Endothelial cell of umbilical vein (primary cell): ENCODE results near the gene KANSL1. TPM values are rescaled to one million over a fixed set of nuclear protein-coding genes. Genes with fewer than 3 reads are reported as not detected.

Experiments used
- BruUV-seq: library from RNA; stranded (reverse); fragments of 400-500 nt; replicated peaks from 2 replicates; lab custom pipeline; 2021; lab: Mats Ljungman, UMichigan
- CTCF ChIA-PET: fragments of 300-600, 350-600 bp; sonication (Branson Sonifier 250); formaldehyde crosslinking; loops from one replicate; lab custom pipeline; 2021; ENCODE audit warnings: antibody characterized with exemption, inconsistent platforms; lab: Charles Lee
- POLR2A ChIA-PET: fragments of 300-600, 350-600 bp; sonication (Branson Sonifier 250); formaldehyde crosslinking; loops from one replicate; lab custom pipeline; 2021; ENCODE audit warnings: antibody characterized with exemption, inconsistent platforms; lab: Charles Lee
- DNase-seq: peaks from one replicate; pipeline ENCODE4 v3.0.0-alpha.2; 2011; ENCODE audit warnings: low read depth, low spot score
- FAIRE-seq: peaks from 2 replicates; lab custom pipeline; 2011; peaks lifted over from hg19 to GRCh38; lab: Jason Lieb, UNC
- H2AFZ ChIP-seq: 2 replicates; pipeline ENCODE4 v1.6.0; 2012; ENCODE audit warnings: low read depth, low read length, control low read depth, inconsistent platforms
- H3K27ac ChIP-seq: 2 replicates; pipeline ENCODE4 v1.5.1; 2011; ENCODE audit warnings: low read depth, mild to moderate bottlenecking, control low read depth, low read length, moderate library complexity; ENCODE audit not compliant: insufficient read depth
- H3K27me3 ChIP-seq, 2 experiments: 2 replicates each; pipeline versions ENCODE4 v1.6.0 to v1.6.1; 2011; ENCODE audit warnings: low read length in 2 of 2, mixed read lengths in 1 of 2; ENCODE audit not compliant: control insufficient read depth in 2 of 2, insufficient read depth in 2 of 2
- H3K36me3 ChIP-seq, 2 experiments: 2 replicates in 1 of 2; 3 replicates in 1 of 2; pipeline ENCODE4 v1.5.1; 2011; ENCODE audit warnings: low read length in 2 of 2, mild to moderate bottlenecking in 1 of 2, moderate library complexity in 1 of 2; ENCODE audit not compliant: control insufficient read depth in 2 of 2, insufficient read depth in 2 of 2; ENCODE audit errors: extremely low read depth in 1 of 2
- H3K4me1 ChIP-seq: 3 replicates; pipeline ENCODE4 v1.5.1; 2011; ENCODE audit warnings: mild to moderate bottlenecking, low read length; ENCODE audit not compliant: control insufficient read depth, insufficient read depth; ENCODE audit errors: extremely low read depth
- H3K4me2 ChIP-seq: 2 replicates; pipeline ENCODE4 v1.6.1; 2011; ENCODE audit warnings: low read length, control low read depth, mixed read lengths; ENCODE audit not compliant: insufficient read depth
- H3K4me3 ChIP-seq, 3 experiments: fragments of 200-600 bp in 1 of 3; sonication (generic), shearing (Covaris generic) in 1 of 3; replicated peaks in 1 of 3; 2 replicates each; pipeline ENCODE4 v1.5.1; 2011 to 2016; ENCODE audit warnings: control low read depth in 3 of 3, low read length in 3 of 3, mild to moderate bottlenecking in 2 of 3, inconsistent platforms in 1 of 3, low read depth in 1 of 3, moderate library complexity in 1 of 3; ENCODE audit not compliant: insufficient read depth in 1 of 3
- H3K79me2 ChIP-seq: 2 replicates; pipeline ENCODE4 v1.6.0; 2012; ENCODE audit warnings: low read length, inconsistent platforms; ENCODE audit not compliant: control insufficient read depth, insufficient read depth
- H3K9ac ChIP-seq: replicated peaks from 2 replicates; pipeline ENCODE3; 2011; ENCODE audit warnings: low read length, control low read depth; ENCODE audit not compliant: insufficient read depth; ENCODE audit errors: extremely low read depth
- H3K9me1 ChIP-seq: replicated peaks from 3 replicates; pipeline ENCODE4 v1.6.0; 2011; ENCODE audit warnings: mild to moderate bottlenecking, low read length; ENCODE audit not compliant: control insufficient read depth, insufficient read depth; ENCODE audit errors: extremely low read depth
- H3K9me3 ChIP-seq: replicated peaks from 2 replicates; pipeline ENCODE4 v1.5.1; 2012; ENCODE audit warnings: low read length, inconsistent platforms; ENCODE audit not compliant: control insufficient read depth, insufficient read depth
- H4K20me1 ChIP-seq: replicated peaks from 2 replicates; pipeline ENCODE3; 2011; ENCODE audit warnings: mild to moderate bottlenecking, low read length; ENCODE audit not compliant: control insufficient read depth, insufficient read depth; ENCODE audit errors: extremely low read depth
- CTCF ChIP-seq, 2 donors: IDR thresholded peaks; 1 replicate in 1 of 2; 2 replicates in 1 of 2; pipeline ENCODE4 v1.5.1; 2011; ENCODE audit warnings: low read length in 2 of 2, mild to moderate bottlenecking in 2 of 2, moderate library complexity in 2 of 2, control low read depth in 1 of 2, inconsistent platforms in 1 of 2, low read depth in 1 of 2; ENCODE audit not compliant: insufficient read depth in 1 of 2; ENCODE audit errors: extremely low read depth in 1 of 2
- EZH2 ChIP-seq: IDR thresholded peaks from 2 replicates; pipeline ENCODE4 v1.6.1; 2012; ENCODE audit warnings: borderline replicate concordance, low read depth, mild to moderate bottlenecking, moderate library complexity, low read length, inconsistent platforms; ENCODE audit not compliant: severe bottlenecking
- FOS ChIP-seq: IDR thresholded peaks from 2 replicates; pipeline ENCODE4 v1.6.1; 2011; ENCODE audit warnings: mild to moderate bottlenecking, low read length, moderate library complexity, borderline replicate concordance; ENCODE audit not compliant: insufficient read depth
- GATA2 ChIP-seq: IDR thresholded peaks from 2 replicates; pipeline ENCODE4 v1.7.0; 2011; ENCODE audit warnings: low read depth, mild to moderate bottlenecking, moderate library complexity, mixed read lengths, low read length; ENCODE audit not compliant: insufficient read length, insufficient read depth
- JUN ChIP-seq: IDR thresholded peaks from 2 replicates; pipeline ENCODE4 v1.6.1; 2011; ENCODE audit warnings: borderline replicate concordance, low read depth; ENCODE audit not compliant: insufficient read length, insufficient read depth
- MAX ChIP-seq: IDR thresholded peaks from 2 replicates; pipeline ENCODE4 v1.6.1; 2011; ENCODE audit not compliant: insufficient read depth, insufficient read length
- MYC ChIP-seq: IDR thresholded peaks from one replicate; pipeline ENCODE4 v1.6.1; 2011; ENCODE audit warnings: mild to moderate bottlenecking, low read depth, low read length
- POLR2A ChIP-seq: IDR thresholded peaks from 2 replicates; pipeline ENCODE4 v1.6.1; 2012; ENCODE audit warnings: low read depth, mild to moderate bottlenecking, control low read depth, low read length
- dilution Hi-C: fragments of 300-500 bp; cut with MboI; formaldehyde crosslinking; loops from one replicate; pipeline ENCODE4 v1.15.0; 2019; ENCODE audit warnings: low sequenced_read_pairs; ENCODE audit not compliant: extremely low pct_ligation_motif_present
- intact Hi-C: fragments of 100-400 bp; cut with micrococcal nuclease; formaldehyde crosslinking; loops from one replicate; pipeline ENCODE4 v1.10.0; 2022
- polyA plus RNA-seq, 4 experiments: library from polyadenylated mRNA; depleted of rRNA in 3 of 4; stranded (reverse) in 3 of 4; unstranded in 1 of 4; fragments of >200 nt; gene quantifications; 2 replicates each; pipeline versions ENCODE4 v1.2.1 to v1.2.3, GENCODE V29; 2011 to 2012; ENCODE audit warnings: missing spikeins in 1 of 4
- total RNA-seq: library from RNA; stranded (reverse); gene quantifications from 2 replicates; pipeline ENCODE4 v1.2.3, GENCODE V29; 2021

The KANSL1 gene
- total and polyA plus RNA-seq, 2 donors (not counting 3 experiments of a cell fraction or from before 2014, with no cell fraction given) = 29.1 to 74.0 TPM

- Histone ChIP-seq H4K20me1 (no peaks in the 10 kb centered on the region), H3K4me3 (no peak overlapping the region), H3K4me1 (no peaks in the 10 kb centered on the region), H3K27me3 (no peaks in the 10 kb centered on the region), H3K9me3 (no peaks in the 10 kb centered on the region), H3K27ac (no peak overlapping the region), H3K9me1 (no peaks in the 10 kb centered on the region), H2AFZ (no peak overlapping the region), H3K36me3 (no peaks in the 10 kb centered on the region), H3K79me2 (peaks cover 32% of the 10 kb centered on the region), H3K4me2 (no peak overlapping the region), H3K9ac (no peak overlapping the region)
- dilution Hi-C loops (no loop called here), intact Hi-C loops (no loop called here)
- no peak for FAIRE-seq
- CTCF ChIA-PET = interaction anchor here (0.9 to 1.9 kb wide), 3 partner anchors 8 to 157 kb away, joined by 3 to 8 read pairs (median 5); partner anchors contain the start of gene KANSL1
- TF ChIP-seq JUN = no peak
- TF ChIP-seq MAX = no peak
- DNase-seq = no peak
- POLR2A ChIA-PET = no interaction called here
- no TSS peak for BruUV-seq
Observed at GRCh38 chr17:46201491-46201890, 8.3 kb upstream of the KANSL1 start.

DNA sequence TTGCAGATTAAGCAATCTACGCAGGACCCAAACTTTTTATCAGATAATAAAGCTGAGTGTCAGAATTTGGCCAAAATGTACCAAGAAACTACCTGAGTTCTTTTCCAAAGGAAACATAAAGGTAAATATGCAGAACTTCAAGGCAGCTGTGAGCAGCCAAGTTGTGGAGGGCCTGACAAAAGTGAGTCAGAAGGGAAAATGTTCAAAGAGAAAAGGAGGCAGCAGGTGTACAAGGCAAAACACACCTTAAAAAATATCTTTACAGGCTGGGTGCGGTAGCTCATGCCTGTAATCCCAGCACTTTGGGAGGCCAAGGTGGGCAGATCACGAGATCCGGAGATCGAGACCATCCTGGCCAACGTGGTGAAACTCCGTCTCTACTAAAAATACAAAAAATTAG, 7.0 kb upstream of the KANSL1 start:
- no peak overlapping the region for H3K4me2 ChIP-seq
- H4K20me1 ChIP-seq = no peaks in the 10 kb centered on the region
- FAIRE-seq (no peak), DNase-seq (no peak)
- dilution Hi-C loops = no loop called here
- no peaks in the 10 kb centered on the region for H3K9me3 ChIP-seq
- BruUV-seq = no TSS peak
- intact Hi-C loops = no loop called here
- H3K9me1 ChIP-seq = no peaks in the 10 kb centered on the region
- ChIA-PET CTCF (interaction anchor here (2.1 to 3.1 kb wide), 2 partner anchors 13 to 156 kb away, joined by 5 to 35 read pairs; no protein-coding TSS in a partner anchor), POLR2A (no interaction called here)
- H3K27me3 ChIP-seq = no peaks in the 10 kb centered on the region
- H3K79me2 ChIP-seq = peaks cover 32% of the 10 kb centered on the region
- TF ChIP-seq CTCF (IDR thresholded peaks at IDR 0.05; ENCODE audit: extremely low read depth in 1 of 2, insufficient read depth in 1 of 2, low read depth in 1 of 2, low read length in 2 of 2) = no peak
- TF ChIP-seq POLR2A = no peak
- TF ChIP-seq FOS = no peak
- no peak for TF ChIP-seq GATA2
- no peak for TF ChIP-seq MYC
- no peak for TF ChIP-seq EZH2
- H3K9ac ChIP-seq = no peak overlapping the region
- no peak overlapping the region for H3K27ac ChIP-seq
- H3K4me1 ChIP-seq = peaks cover 3% of the 10 kb centered on the region
- no peak overlapping the region for H2AFZ ChIP-seq
- no peak overlapping the region for H3K4me3 ChIP-seq
- no peaks in the 10 kb centered on the region for H3K36me3 ChIP-seq
